ENCODE data around the gene ERVH48-1. TPM values are rescaled to one million over a fixed set of nuclear protein-coding genes. Genes with fewer than 3 reads are reported as not detected.
"Not testable (repeated sequence)": the region's sequence is repeated elsewhere in the genome, so short reads cannot be mapped to it uniquely, and the experiment has no call there.

Gene ERVH48-1
- total RNA-seq, 1 experiment from 2014 or later = 0.05 TPM

- H3K27me3 ChIP-seq (ENCODE audit: control insufficient read depth, insufficient read depth, low read length) = no peaks in the 10 kb centered on the region
- H3K36me3 ChIP-seq (ENCODE audit: control insufficient read depth, insufficient read depth, low read length) = peaks cover 6% of the 10 kb centered on the region; the same call in 1 of the 2 replicates
- ChIA-PET CTCF (no interaction called here), POLR2A (interaction anchor here (0.7 kb wide), 1 partner anchor 226 kb away, joined by 12 read pairs; no protein-coding TSS in a partner anchor)
- in situ Hi-C loops (cut with HindIII; ENCODE audit: low pct_unique_long_range_greater_than_20kb, low sequenced_read_pairs) (no loop called here), intact Hi-C loops (cut with micrococcal nuclease; ENCODE audit: unreplicated experiment) (no loop called here)
- peak overlapping the region; percentile 90 for H3K27ac ChIP-seq (ENCODE audit: low read length)
- no peaks in the 10 kb centered on the region for H3K9me3 ChIP-seq (ENCODE audit: control insufficient read depth, insufficient read depth, low read depth, low read length)
- no TSS peak for BruUV-seq (replicated peaks)
- TF ChIP-seq POLR2AphosphoS5 (IDR thresholded peaks at IDR 0.05; ENCODE audit: low read depth, low read length) = no peak; the same call in 1 of the 2 replicates
- 0 out of 2 replicates have a peak, but pooled peaks have one; percentile 35 for TF ChIP-seq SIN3A (IDR thresholded peaks at IDR 0.05; ENCODE audit: borderline replicate concordance, insufficient read depth, low read depth, low read length)
- TF ChIP-seq TCF7L2 (IDR thresholded peaks at IDR 0.05; ENCODE audit: low read depth, low read length) = no peak
- TF ChIP-seq CTCF (IDR thresholded peaks at IDR 0.05) = no peak
- peak; percentile 49; the same call in 1 of the 2 replicates for ATAC-seq
- H3K4me3 ChIP-seq (ENCODE audit: low read depth in 2 of 2, low read length in 2 of 2) = peak overlapping the region; percentile 68 to 77
- H3K4me1 ChIP-seq (ENCODE audit: control insufficient read depth, insufficient read depth, low read length) = peaks cover 3% of the 10 kb centered on the region; the same call in 1 of the 2 replicates
- peak; percentile 22 for DNase-seq (ENCODE audit: low read depth, low spot score)
Measured at GRCh38 chr21:42878678-42878992, 46.8 kb downstream of the ERVH48-1 start.

GRCh38 chr21:42875811-42876210 lies 49.6 kb downstream of the ERVH48-1 start:
- H3K9me3 ChIP-seq (ENCODE audit: control insufficient read depth, insufficient read depth, low read depth, low read length); DNase-seq (ENCODE audit: low read depth, low spot score); H3K4me3 ChIP-seq (ENCODE audit: low read depth in 2 of 2, low read length in 2 of 2); in situ Hi-C loops (cut with HindIII; ENCODE audit: low pct_unique_long_range_greater_than_20kb, low sequenced_read_pairs); BruUV-seq (replicated peaks); ATAC-seq; H3K27me3 ChIP-seq (ENCODE audit: control insufficient read depth, insufficient read depth, low read length); CTCF ChIA-PET; H3K36me3 ChIP-seq (ENCODE audit: control insufficient read depth, insufficient read depth, low read length); intact Hi-C loops (cut with micrococcal nuclease; ENCODE audit: unreplicated experiment); H3K27ac ChIP-seq (ENCODE audit: low read length); POLR2A ChIA-PET; H3K4me1 ChIP-seq (ENCODE audit: control insufficient read depth, insufficient read depth, low read length): not testable (repeated sequence)

GRCh38 chr21:42873096-42873495 lies 52.3 kb downstream of the ERVH48-1 start:
- no peaks in the 10 kb centered on the region for H3K27me3 ChIP-seq (ENCODE audit: control insufficient read depth, insufficient read depth, low read length)
- no peak overlapping the region for H3K27ac ChIP-seq (ENCODE audit: low read length)
- ChIA-PET POLR2A (no interaction called here), CTCF (interaction anchor here (0.5 kb wide), 1 partner anchor 40 kb away, joined by 3 read pairs; no protein-coding TSS in a partner anchor)
- no peaks in the 10 kb centered on the region for H3K4me1 ChIP-seq (ENCODE audit: control insufficient read depth, insufficient read depth, low read length)
- no peak for ATAC-seq
- no peaks in the 10 kb centered on the region for H3K9me3 ChIP-seq (ENCODE audit: control insufficient read depth, insufficient read depth, low read depth, low read length)
- in situ Hi-C loops (cut with HindIII; ENCODE audit: low pct_unique_long_range_greater_than_20kb, low sequenced_read_pairs) = no loop called here
- H3K36me3 ChIP-seq (ENCODE audit: control insufficient read depth, insufficient read depth, low read length) = peaks cover 7% of the 10 kb centered on the region
- DNase-seq (ENCODE audit: low read depth, low spot score) = no peak
- TF ChIP-seq POLR2AphosphoS5 (IDR thresholded peaks at IDR 0.05; ENCODE audit: low read depth, low read length) (no peak), TCF7L2 (IDR thresholded peaks at IDR 0.05; ENCODE audit: low read depth, low read length) (no peak), SIN3A (IDR thresholded peaks at IDR 0.05; ENCODE audit: borderline replicate concordance, insufficient read depth, low read depth, low read length) (no peak), REST (IDR thresholded peaks at IDR 0.05; ENCODE audit: insufficient read depth in 1 of 2, low read depth in 2 of 2, low read length in 1 of 2) (no peak), CTCF (IDR thresholded peaks at IDR 0.05) (no peak)
- H3K4me3 ChIP-seq (ENCODE audit: low read depth in 2 of 2, low read length in 2 of 2) = no peak overlapping the region
- intact Hi-C loops (cut with micrococcal nuclease; ENCODE audit: unreplicated experiment) = no loop called here
- no TSS peak for BruUV-seq (replicated peaks)
